ENCODE results near the gene COL5A3.

DNA sequence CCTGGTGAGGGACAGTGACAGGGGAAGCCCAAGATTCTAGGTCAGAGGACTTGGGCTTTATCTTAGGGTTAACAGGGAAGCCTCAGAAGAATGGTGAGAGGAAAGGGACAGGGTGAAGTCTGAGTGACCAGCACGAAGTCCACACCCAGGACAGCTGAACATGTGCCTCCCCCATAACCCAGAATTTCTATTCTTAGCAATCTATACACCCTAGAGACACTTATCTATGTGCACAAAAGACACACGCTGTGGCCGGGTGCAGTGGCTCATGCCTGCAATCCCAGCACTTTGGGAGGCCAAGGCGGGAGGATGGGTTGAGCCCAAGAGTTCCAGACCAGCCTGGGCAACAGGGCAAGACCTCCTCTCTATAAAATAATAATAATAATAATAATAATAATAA, 62.9 kb downstream of the COL5A3 start:
- TF ChIP-seq EZH2 (IDR thresholded peaks at IDR 0.05; ENCODE audit: low read length, unreplicated experiment): no peak
- no peak for TF ChIP-seq CTCF (conservative IDR thresholded peaks at IDR 0.05; ENCODE audit: low read depth, low read length)
